Thymus (tissue), 11 donors: Measurements from ENCODE around the gene HDAC4. TPM values are rescaled to one million over a fixed set of nuclear protein-coding genes. Genes with fewer than 3 reads are reported as not detected.

ENCODE experiments used
- DNase-seq, 9 donors: peaks; one replicate each; pipeline ENCODE4 v3.0.0-alpha.2; 2013; ENCODE audit warnings: low spot score in 9 of 9, low read depth in 6 of 9, missing footprints in 1 of 9
- H3K27ac ChIP-seq, 2 donors: one replicate each; pipeline ENCODE4 v1.5.1; 2013; ENCODE audit warnings: control low read depth in 1 of 2, low read depth in 1 of 2, low read length in 1 of 2, mild to moderate bottlenecking in 1 of 2, moderate library complexity in 1 of 2
- H3K27me3 ChIP-seq, 2 donors: one replicate each; pipeline ENCODE4 v1.5.1; 2013; ENCODE audit warnings: low read length in 1 of 2; ENCODE audit not compliant: control insufficient read depth in 2 of 2, insufficient read depth in 1 of 2
- H3K36me3 ChIP-seq, 2 donors: one replicate each; pipeline ENCODE4 v1.5.1; 2013; ENCODE audit warnings: low read length in 1 of 2, mild to moderate bottlenecking in 1 of 2, moderate library complexity in 1 of 2; ENCODE audit not compliant: control insufficient read depth in 2 of 2, insufficient read depth in 2 of 2
- H3K4me1 ChIP-seq, 2 donors: one replicate each; pipeline ENCODE4 v1.5.1; 2013; ENCODE audit warnings: low read length in 2 of 2; ENCODE audit not compliant: control insufficient read depth in 2 of 2, insufficient read depth in 2 of 2
- H3K4me3 ChIP-seq, 2 donors: one replicate each; pipeline ENCODE4 v1.5.1; 2013; ENCODE audit warnings: low read length in 2 of 2, control low read depth in 1 of 2, mild to moderate bottlenecking in 1 of 2
- H3K9me3 ChIP-seq, 2 donors: one replicate each; pipeline ENCODE4 v1.5.1; 2013; ENCODE audit warnings: low read length in 1 of 2, mild to moderate bottlenecking in 1 of 2; ENCODE audit not compliant: control insufficient read depth in 2 of 2, insufficient read depth in 1 of 2
- WGBS: extraction: QIAGEN DNeasy Blood & Tissue Kit; methylation state at CpG from one replicate; pipeline ENCODE4 v1.1.7; 2013; 5-methylcytosine and 5-hydroxymethylcytosine counted together
- polyA plus RNA-seq: library from polyadenylated mRNA; stranded (reverse); fragments of 200-250 nt; gene quantifications from one replicate; pipeline ENCODE4 v1.2.3, GENCODE V29; 2013
- total RNA-seq: library from RNA; stranded (reverse); fragments of 120-200 nt; gene quantifications from one replicate; pipeline ENCODE4 v1.2.4, GENCODE V29; 2013
- donor health status: healthy.

HDAC4 gene
- total and polyA plus RNA-seq, 2 donors: 7.8 to 17.9 TPM

- no peak overlapping the region for H3K4me3 ChIP-seq
- no peaks in the 10 kb centered on the region for H3K27me3 ChIP-seq
- H3K4me1 ChIP-seq: no peaks in the 10 kb centered on the region
- DNase-seq: no peak
- H3K36me3 ChIP-seq: peaks cover 72 to 96% of the 10 kb centered on the region in 2 donors
- no peak overlapping the region for H3K27ac ChIP-seq
- no peaks in the 10 kb centered on the region for H3K9me3 ChIP-seq
- 98% methylated on average over 6 of the region's 6 CpGs for WGBS
These were observed 264.1 kb downstream of the HDAC4 start for GRCh38 chr2:239136762-239137161.

- WGBS: 97% methylated on average over 3 of the region's 3 CpGs
- Histone ChIP-seq H3K27me3 (no peaks in the 10 kb centered on the region), H3K27ac (no peak overlapping the region), H3K4me3 (no peak overlapping the region), H3K9me3 (no peaks in the 10 kb centered on the region), H3K4me1 (no peaks in the 10 kb centered on the region), H3K36me3 (peaks cover 77 to 96% of the 10 kb centered on the region in 2 donors)
- no peak for DNase-seq
These were observed 264.6 kb downstream of the HDAC4 start for GRCh38 chr2:239136203-239136602.

- no peaks in the 10 kb centered on the region for H3K9me3 ChIP-seq
- no peaks in the 10 kb centered on the region for H3K27me3 ChIP-seq
- no peak overlapping the region for H3K27ac ChIP-seq
- H3K4me3 ChIP-seq: no peak overlapping the region
- 97% methylated on average over 10 of the region's 10 CpGs for WGBS
- no peak for DNase-seq
- H3K4me1 ChIP-seq: no peaks in the 10 kb centered on the region
- peaks cover 79 to 96% of the 10 kb centered on the region in 2 donors for H3K36me3 ChIP-seq
These were observed 265.3 kb downstream of the HDAC4 start for GRCh38 chr2:239135531-239135930.

- Histone ChIP-seq H3K27me3 (no peaks in the 10 kb centered on the region), H3K4me1 (no peaks in the 10 kb centered on the region), H3K27ac (no peak overlapping the region), H3K9me3 (no peaks in the 10 kb centered on the region), H3K36me3 (peaks cover 85 to 95% of the 10 kb centered on the region in 2 donors), H3K4me3 (no peak overlapping the region)
- DNase-seq: no peak
- WGBS: 96% methylated on average over 28 of the region's 28 CpGs
These were observed 266.8 kb downstream of the HDAC4 start for GRCh38 chr2:239133945-239134570.

GRCh38 chr2:239132786-239133185 lies 268.0 kb downstream of the HDAC4 start:
- H3K27ac ChIP-seq: no peak overlapping the region
- 96% methylated on average over 12 of the region's 12 CpGs for WGBS
- no peaks in the 10 kb centered on the region for H3K9me3 ChIP-seq
- H3K27me3 ChIP-seq: no peaks in the 10 kb centered on the region
- H3K4me3 ChIP-seq: no peak overlapping the region
- H3K4me1 ChIP-seq: no peaks in the 10 kb centered on the region
- DNase-seq: no peak
- peaks cover 83 to 94% of the 10 kb centered on the region in 2 donors for H3K36me3 ChIP-seq

- no peak overlapping the region for H3K27ac ChIP-seq
- peaks cover 81 to 94% of the 10 kb centered on the region in 2 donors for H3K36me3 ChIP-seq
- no peak for DNase-seq
- no peaks in the 10 kb centered on the region for H3K4me1 ChIP-seq
- H3K4me3 ChIP-seq: no peak overlapping the region
- 94% methylated on average over 17 of the region's 17 CpGs for WGBS
- no peaks in the 10 kb centered on the region for H3K27me3 ChIP-seq
- no peaks in the 10 kb centered on the region for H3K9me3 ChIP-seq
These were observed 268.6 kb downstream of the HDAC4 start for GRCh38 chr2:239132156-239132709.

GRCh38 chr2:239131521-239131920 lies 269.3 kb downstream of the HDAC4 start:
- no peaks in the 10 kb centered on the region for H3K4me1 ChIP-seq
- WGBS: 97% methylated on average over 10 of the region's 10 CpGs
- no peak overlapping the region for H3K27ac ChIP-seq
- no peak overlapping the region for H3K4me3 ChIP-seq
- DNase-seq: no peak
- peaks cover 81 to 94% of the 10 kb centered on the region in 2 donors for H3K36me3 ChIP-seq
- H3K27me3 ChIP-seq: no peaks in the 10 kb centered on the region
- no peaks in the 10 kb centered on the region for H3K9me3 ChIP-seq

GRCh38 chr2:239130786-239131325 lies 270.0 kb downstream of the HDAC4 start:
- H3K4me3 ChIP-seq: no peak overlapping the region
- H3K27ac ChIP-seq: no peak overlapping the region
- H3K27me3 ChIP-seq: no peaks in the 10 kb centered on the region
- H3K4me1 ChIP-seq: no peaks in the 10 kb centered on the region
- H3K36me3 ChIP-seq: peaks cover 83 to 94% of the 10 kb centered on the region in 2 donors
- 99% methylated on average over 16 of the region's 16 CpGs for WGBS
- no peak for DNase-seq
- no peaks in the 10 kb centered on the region for H3K9me3 ChIP-seq

GRCh38 chr2:239130041-239130440 lies 270.8 kb downstream of the HDAC4 start:
- WGBS: 97% methylated on average over 9 of the region's 9 CpGs
- no peak for DNase-seq

More at GRCh38 chr2:239130041-239130440, 270.8 kb downstream of the HDAC4 start:
- H3K36me3 ChIP-seq: peaks cover 85 to 94% of the 10 kb centered on the region in 2 donors
- H3K9me3 ChIP-seq: no peaks in the 10 kb centered on the region
- H3K27ac ChIP-seq: no peak overlapping the region
- H3K4me1 ChIP-seq: no peaks in the 10 kb centered on the region
- no peak overlapping the region for H3K4me3 ChIP-seq
- H3K27me3 ChIP-seq: no peaks in the 10 kb centered on the region
